Measurements from ENCODE around the gene PRXL2B.

PRXL2B gene

GRCh38 chr1:2639607-2640521 is 53.3 kb downstream of the PRXL2B start:
- DNase-seq = no peak

GRCh38 chr1:2640626-2641025 is 54.0 kb downstream of the PRXL2B start:
- no peak for DNase-seq
